Endothelial cell of umbilical vein (primary cell): ENCODE results near the gene TYRP1.

ENCODE experiments used
- CTCF ChIP-seq, 2 donors: IDR thresholded peaks; 1 replicate in 1 of 2; 2 replicates in 1 of 2; pipeline ENCODE4 v1.5.1; 2011; ENCODE audit warnings: low read length in 2 of 2, mild to moderate bottlenecking in 2 of 2, moderate library complexity in 2 of 2, control low read depth in 1 of 2, inconsistent platforms in 1 of 2, low read depth in 1 of 2; ENCODE audit not compliant: insufficient read depth in 1 of 2; ENCODE audit errors: extremely low read depth in 1 of 2
- MAX ChIP-seq: IDR thresholded peaks from 2 replicates; pipeline ENCODE4 v1.6.1; 2011; ENCODE audit not compliant: insufficient read depth, insufficient read length
- MYC ChIP-seq: IDR thresholded peaks from one replicate; pipeline ENCODE4 v1.6.1; 2011; ENCODE audit warnings: mild to moderate bottlenecking, low read depth, low read length
- POLR2A ChIP-seq: IDR thresholded peaks from 2 replicates; pipeline ENCODE4 v1.6.1; 2012; ENCODE audit warnings: low read depth, mild to moderate bottlenecking, control low read depth, low read length

- TF ChIP-seq CTCF (IDR thresholded peaks at IDR 0.05; ENCODE audit: extremely low read depth in 1 of 2, insufficient read depth in 1 of 2, low read depth in 1 of 2, low read length in 2 of 2): no peak
- no peak for TF ChIP-seq POLR2A
- no peak for TF ChIP-seq MAX
- no peak for TF ChIP-seq MYC
Observed at GRCh38 chr9:12695474-12695873, 2.3 kb downstream of the TYRP1 start.
